Measurements from ENCODE around the gene RBM34.
"Not testable (repeated sequence)": the region's sequence is repeated elsewhere in the genome, so short reads cannot be mapped to it uniquely, and the experiment has no call there.

The RBM34 gene

GRCh38 chr1:235160957-235161684 lies at the start of gene RBM34:
TSS of gene RBM34 (minus strand) at chr1:235161250. CDS start at chr1:235161226, 24 bp downstream.
- DNase-seq, result peak; percentile 88

- DNase-seq, result peak; percentile 26
Observed at GRCh38 chr1:235207209-235207565, 46.1 kb upstream of the RBM34 start.

GRCh38 chr1:235206533-235207208 lies 45.6 kb upstream of the RBM34 start:
- DNase-seq, result no peak

- no peak for DNase-seq
Observed at GRCh38 chr1:235205687-235206086, 44.6 kb upstream of the RBM34 start.

- DNase-seq, result no peak
Observed at GRCh38 chr1:235203428-235203827, 42.4 kb upstream of the RBM34 start.

- DNase-seq, result not testable (repeated sequence)
Observed at GRCh38 chr1:235202447-235202846, 41.4 kb upstream of the RBM34 start.

GRCh38 chr1:235199441-235199840 lies 38.4 kb upstream of the RBM34 start:
- DNase-seq, result no peak

- no peak for DNase-seq
Observed at GRCh38 chr1:235190431-235190830, 29.4 kb upstream of the RBM34 start.

GRCh38 chr1:235187316-235187715 lies 26.3 kb upstream of the RBM34 start:
- no peak for DNase-seq

GRCh38 chr1:235181561-235182245 lies 20.7 kb upstream of the RBM34 start:
- DNase-seq, result no peak

- DNase-seq, result no peak
Observed at GRCh38 chr1:235180916-235181460, 19.9 kb upstream of the RBM34 start.

GRCh38 chr1:235176486-235176885 lies 15.4 kb upstream of the RBM34 start:
- no peak for DNase-seq

GRCh38 chr1:235169986-235170385 lies 8.9 kb upstream of the RBM34 start:
- no peak for DNase-seq

GRCh38 chr1:235168375-235168774 lies 7.3 kb upstream of the RBM34 start:
- DNase-seq, result no peak

- no peak for DNase-seq
Observed at GRCh38 chr1:235161685-235162327, 756 bp upstream of the RBM34 start.

- no peak for DNase-seq
Observed at GRCh38 chr1:235160383-235160956, 580 bp downstream of the RBM34 start.

- not testable (repeated sequence) for DNase-seq
Observed at GRCh38 chr1:235159930-235160329, 1.1 kb downstream of the RBM34 start.

- DNase-seq, result not testable (repeated sequence)
Observed at GRCh38 chr1:235159284-235159683, 1.8 kb downstream of the RBM34 start.

- no peak for DNase-seq
Observed at GRCh38 chr1:235158680-235159079, 2.4 kb downstream of the RBM34 start.

- DNase-seq, result no peak
Observed at GRCh38 chr1:235157150-235157549, 3.9 kb downstream of the RBM34 start.

GRCh38 chr1:235156740-235157139 lies 4.3 kb downstream of the RBM34 start:
- DNase-seq, result no peak

GRCh38 chr1:235156265-235156664 lies 4.8 kb downstream of the RBM34 start:
- no peak for DNase-seq

GRCh38 chr1:235152235-235152634 lies 8.8 kb downstream of the RBM34 start:
- DNase-seq, result no peak
